HS-27A (cell line): Measurements from ENCODE around the gene GJE1.
"Not testable (repeated sequence)": the region's sequence is repeated elsewhere in the genome, so short reads cannot be mapped to it uniquely, and the experiment has no call there.

ENCODE experiments used
- DNase-seq: peaks from one replicate; pipeline ENCODE4 v3.0.0-alpha.2; 2012; ENCODE audit warnings: low read depth, missing footprints

GJE1 gene, protein sequence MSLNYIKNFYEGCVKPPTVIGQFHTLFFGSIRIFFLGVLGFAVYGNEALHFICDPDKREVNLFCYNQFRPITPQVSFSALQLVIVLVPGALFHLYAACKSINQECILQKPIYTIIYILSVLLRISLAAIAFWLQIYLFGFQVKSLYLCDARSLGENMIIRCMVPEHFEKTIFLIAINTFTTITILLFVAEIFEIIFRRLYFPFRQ

DNA sequence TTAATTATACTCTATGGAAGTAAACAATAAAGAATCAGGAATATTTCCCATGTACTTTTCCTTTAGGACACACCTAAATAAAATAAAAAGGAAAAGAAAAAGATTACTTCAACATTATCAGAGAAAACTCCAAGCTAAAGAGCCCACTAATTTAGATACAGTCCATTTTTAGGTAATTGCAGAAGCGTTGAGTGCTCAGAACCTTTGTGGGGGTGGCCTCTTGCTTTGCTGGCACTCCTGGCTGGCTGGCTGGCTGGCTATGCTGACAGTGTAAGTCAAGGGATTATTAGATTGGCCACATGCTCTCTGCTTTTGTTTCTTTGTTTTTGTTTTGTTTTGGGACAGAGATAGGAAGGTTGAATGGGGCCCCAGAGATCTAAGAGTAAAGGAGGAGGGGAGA is at the start of gene GJE1:
GJE1 (plus strand) TSS at position 301 of the 400 bp plus-strand sequence. CDS start 234 bp downstream, outside the sequence.
- no peak for DNase-seq

DNA sequence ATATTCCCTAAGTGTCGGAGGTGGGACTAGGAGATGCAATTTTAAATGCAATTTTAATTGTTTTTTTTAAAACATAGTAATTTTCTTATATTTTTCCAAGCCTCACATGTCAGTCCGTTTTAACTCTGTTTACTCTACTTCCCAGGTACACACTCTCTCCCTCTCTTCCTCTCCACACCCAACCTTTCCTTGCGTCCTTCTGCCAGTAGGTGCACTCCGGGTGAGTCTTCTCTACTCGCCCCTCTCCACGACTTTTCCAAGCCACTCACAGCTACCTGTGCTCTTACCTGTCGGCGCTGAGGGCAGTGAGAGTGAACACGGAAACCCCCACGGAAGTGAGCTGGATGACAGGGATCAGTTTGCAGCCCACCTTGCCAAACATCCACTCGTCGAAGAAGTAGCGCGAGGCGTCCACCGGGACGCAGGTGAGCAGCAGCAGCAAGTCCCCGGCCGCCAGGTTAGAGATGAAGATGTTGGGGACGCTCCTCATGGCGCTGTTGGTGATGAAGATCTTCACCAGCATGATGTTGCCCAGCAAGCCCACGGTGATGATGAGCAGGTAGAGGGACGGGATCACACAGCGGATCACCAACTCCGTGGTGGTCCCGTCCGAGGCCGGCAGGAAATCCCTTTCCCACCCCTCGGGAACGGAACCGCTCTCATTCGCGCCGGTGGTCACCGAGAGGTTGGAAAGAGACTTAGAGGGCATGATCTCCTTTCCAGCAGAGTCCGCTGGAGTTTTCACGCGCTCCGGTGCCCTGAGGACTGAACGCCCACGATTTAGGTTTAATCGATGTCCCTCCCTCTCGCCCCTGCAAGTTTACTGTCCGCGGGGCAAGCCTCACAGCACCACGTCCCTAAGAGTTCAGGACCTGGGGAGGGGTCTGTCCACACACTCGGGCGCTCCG is 44.5 kb upstream of the GJE1 start:
- DNase-seq = no peak

DNA sequence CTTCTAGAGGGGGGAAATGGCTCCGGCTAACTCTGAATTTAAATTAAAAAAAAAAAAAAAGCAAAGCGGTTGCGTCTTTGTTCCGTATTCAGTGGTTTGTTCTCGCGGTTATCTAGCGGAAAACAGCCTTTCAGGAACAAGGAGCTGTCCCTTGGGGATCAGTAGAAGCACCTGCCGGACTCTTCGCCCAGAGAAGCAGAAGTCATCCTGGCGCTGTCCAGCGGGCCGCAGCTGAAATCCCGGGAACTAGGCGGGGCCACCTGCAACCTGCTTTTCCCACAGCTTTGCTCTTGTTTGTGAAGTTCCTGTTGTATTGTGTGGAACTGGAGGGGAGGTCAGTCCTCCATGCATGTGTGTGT is 43.9 kb upstream of the GJE1 start:
- no peak for DNase-seq

DNA sequence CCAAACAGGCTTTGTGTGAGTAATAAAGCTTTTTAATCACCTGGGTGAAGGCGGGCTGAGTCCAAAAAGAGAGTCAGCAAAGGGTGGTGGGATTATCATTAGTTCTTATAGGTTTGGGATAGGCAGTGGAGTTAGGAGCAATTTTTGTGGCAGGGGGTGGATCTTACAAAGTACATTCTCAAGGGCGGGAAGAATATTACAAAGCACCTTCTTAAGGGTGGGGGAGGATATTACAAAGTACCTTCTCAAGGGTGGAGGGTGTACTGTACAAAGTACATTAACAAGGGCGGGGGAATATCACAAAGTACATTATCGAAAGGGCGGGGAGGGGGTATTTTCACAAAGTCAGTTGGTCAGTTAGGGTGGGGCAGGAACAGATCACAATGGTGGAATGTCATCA is 27.9 kb upstream of the GJE1 start:
- DNase-seq = not testable (repeated sequence)

DNA sequence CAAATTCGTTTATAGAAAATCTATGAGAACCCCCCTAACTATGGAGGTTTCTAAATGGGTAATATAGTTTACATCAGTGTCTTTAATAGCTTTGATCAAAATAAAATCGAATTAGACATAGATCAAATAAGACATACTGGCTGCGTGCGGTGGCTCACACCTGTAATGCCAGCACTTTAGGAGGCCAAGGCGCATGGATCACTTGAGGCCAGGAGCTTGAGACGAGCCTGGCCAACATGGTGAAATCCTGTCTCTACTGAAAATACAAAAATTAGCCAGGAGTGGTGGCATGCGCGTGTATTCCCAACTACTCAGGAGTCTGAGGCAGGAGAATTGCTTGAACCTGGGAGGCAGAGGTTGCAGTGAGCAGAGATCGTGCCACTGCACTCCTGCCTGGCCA is 21.9 kb upstream of the GJE1 start:
- DNase-seq = not testable (repeated sequence)

DNA sequence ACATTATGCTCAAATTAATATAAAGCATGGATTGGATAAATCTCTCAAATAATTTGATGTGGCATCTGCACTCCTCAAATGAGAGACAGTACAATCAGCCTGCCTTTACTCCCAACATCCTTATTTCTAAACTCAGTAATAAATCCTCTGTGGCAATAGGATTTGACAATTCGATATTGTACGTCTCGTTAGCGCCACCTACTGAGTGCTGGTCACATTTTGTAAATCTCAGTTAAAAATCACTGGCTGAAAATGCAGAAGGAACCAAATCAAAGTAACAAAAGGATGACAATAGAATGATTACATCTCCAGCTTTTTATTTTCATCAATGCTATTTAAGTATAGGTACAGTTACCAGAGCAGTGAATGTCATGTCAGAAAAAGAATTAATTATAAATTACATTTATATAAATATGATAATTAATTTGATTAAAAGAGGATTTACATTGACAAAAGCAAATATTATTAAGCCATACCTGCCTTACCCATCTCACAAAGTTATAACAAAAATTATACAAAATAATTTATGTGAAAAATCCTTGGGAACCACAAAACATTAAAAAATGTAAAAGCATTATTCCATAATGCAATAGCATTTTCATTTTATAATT is 20.2 kb upstream of the GJE1 start:
- DNase-seq = peak; percentile 61

DNA sequence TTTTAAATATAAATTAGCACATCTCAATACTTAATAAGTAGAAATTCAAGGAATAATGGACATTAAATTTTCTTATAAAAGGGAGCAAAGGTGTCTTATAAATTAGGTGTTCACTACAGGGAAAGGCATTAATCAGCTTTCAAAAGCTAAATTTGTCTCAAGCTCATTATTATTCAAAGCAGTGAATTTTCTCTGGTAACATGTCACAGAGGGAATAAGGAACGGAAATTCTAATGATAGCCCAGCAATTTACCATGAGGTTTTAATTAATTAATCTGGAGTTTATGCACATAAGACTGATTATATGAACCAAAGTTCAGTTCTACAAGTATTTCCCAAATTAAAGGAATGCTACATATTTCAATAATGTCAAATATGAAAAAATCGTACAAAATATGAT is 15.4 kb upstream of the GJE1 start:
- no peak for DNase-seq

DNA sequence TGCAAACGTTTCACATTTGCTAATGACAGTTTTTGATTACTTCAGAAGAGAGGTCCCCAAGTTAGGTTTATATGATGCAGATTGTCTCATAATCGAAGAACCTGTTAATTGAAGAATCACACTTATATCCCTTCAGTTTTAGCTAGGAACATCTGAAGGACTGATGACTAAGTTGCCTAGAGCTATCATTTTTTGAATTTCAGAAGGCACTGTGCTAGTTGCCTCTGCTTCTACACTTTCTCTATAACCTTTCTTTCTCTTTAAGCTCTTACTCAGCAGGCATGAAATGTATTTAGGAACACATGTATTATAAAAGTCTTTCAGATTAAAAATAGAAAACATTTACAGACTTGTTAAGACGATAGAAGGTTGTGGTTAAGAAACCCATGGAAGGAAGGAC is 14.4 kb upstream of the GJE1 start:
- DNase-seq = no peak

DNA sequence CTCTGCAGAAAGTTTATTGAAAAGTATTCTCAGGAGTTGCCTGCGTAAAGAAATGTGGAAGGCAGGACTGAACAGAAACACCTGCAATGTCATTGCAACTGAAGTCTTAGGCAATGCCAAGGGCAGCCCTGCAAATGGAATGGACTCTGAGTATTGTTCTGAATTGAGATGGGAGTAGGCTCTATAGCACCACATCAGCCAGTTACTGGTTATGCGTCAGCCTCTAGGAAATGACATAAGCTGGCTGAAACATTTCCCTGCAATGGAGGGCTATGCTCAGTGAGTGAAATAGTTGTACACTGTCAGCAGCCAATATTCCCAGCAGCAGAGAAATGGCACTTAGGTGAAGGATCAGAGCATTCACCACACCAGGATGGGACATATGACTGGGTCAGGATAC is 13.8 kb upstream of the GJE1 start:
- no peak for DNase-seq

DNA sequence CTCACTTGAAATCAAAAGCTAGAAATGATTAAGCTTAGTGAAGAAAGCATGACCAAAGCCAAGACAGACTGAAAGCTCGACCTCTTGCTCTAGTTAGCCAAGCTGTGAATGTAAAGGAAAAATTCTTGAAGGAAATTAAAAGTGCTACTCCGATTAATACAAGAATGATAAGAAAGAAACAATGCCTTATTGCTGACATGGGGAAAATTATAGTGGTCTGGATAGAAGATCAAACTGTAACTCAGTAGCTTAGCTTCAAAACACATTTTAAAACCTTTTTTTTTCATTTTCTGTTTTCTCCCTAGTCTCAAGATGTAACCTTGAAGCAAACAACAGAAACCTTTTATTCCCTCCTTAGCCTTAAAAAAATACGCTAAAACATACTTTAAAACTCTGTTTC is 11.4 kb upstream of the GJE1 start:
- DNase-seq = no peak

DNA sequence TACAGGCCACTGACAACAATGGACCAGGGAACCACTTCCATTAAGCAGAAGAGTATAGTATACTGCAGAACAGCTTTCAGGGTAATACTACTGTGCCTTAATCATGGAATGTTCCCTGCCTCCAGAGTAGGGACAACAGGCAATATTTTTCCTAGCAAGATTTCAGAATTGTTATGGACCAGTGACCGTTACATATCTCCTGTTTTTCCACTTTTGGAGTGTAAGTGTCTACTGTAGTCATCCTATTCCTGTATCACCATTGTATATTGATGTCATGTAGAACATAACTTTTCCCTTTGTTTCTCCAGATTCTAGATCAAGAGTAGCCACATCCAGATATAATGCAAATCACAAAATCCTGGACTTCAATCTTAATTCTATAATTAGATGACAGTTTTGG is 1.9 kb upstream of the GJE1 start:
- DNase-seq = no peak

DNA sequence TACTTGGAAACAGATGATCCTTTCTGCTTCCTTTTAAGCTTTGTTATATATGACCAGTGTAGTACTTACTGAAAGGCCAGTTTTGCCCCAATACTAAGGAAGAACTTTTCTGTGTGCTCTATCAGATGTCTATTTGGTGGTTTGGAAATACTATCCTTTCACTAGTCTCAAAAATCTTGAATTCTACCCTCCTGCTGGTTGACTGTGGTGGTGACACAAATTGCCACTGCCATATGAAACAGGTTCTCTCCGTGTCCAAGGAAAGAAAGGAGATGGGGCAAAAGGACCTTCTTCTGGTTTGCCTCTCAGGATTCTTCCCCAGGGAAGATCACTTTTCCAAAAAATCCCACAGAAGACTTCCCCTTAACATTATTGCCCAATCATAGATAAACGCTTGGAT is 6.2 kb downstream of the GJE1 start:
- no peak for DNase-seq

DNA sequence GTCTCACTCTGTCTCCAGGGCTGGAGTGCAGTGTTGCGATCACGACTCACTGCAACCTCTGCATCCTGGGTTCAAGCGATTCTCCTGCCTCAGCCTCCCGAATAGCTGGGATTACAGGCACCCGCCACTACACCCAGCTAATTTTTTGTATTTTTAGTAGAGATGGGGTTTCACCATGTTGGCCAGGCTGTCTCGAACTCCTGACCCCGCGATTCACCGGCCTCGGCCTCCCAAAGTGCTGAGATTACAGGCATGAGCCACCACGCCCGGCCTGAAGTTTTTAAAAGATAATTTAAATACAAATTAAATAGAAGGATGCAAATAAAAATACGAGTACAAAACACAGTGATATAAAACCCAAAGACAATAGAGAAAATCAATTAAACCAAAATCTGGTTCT is 8.8 kb downstream of the GJE1 start:
- not testable (repeated sequence) for DNase-seq

DNA sequence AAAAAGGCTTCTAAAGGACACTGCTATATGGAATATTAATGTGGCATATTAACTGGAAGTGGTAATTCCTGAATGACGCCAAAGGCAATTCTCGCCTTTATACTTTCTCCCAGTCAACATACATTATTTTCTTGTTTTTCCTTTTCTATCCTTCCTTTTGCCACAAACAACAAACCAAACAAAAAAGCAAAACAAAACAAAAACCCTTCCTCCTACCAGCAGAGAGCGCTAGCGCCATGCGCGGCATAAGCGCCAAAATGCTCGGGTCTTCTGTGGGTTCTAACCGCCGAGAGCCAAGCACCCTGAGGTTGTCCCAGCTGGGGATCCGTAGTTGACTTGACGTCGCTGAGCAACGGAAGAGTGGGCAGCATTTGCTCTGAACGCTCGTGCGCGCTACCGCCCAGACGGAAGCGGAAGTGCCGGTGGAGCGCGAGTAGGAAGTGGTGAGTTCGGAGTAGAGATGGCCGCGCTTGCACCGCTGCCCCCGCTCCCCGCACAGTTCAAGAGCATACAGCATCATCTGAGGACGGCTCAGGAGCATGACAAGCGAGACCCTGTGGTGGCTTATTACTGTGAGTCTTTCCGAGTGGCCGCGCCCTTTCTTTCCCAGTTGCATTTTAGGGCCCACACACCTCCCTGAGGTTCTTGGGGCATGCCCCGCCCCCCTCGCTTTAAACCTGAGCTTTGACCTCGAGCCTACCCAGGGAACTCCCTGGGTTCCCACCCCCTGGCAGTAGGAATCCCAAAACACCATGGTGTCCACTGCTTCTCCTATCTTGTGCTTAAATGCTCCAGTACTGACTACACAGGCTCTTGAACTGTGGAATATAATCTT is 14.3 kb downstream of the GJE1 start, which contains the start of the genes NMBR and VTA1:
NMBR (minus strand) TSS at position 295 of the 835 bp plus-strand sequence. CDS start 58,464 bp downstream, outside the sequence.
VTA1 (plus strand) TSS at position 436 of the 835 bp plus-strand sequence; CDS start at position 461, 25 bp downstream.
- peak; percentile 97 for DNase-seq

DNA sequence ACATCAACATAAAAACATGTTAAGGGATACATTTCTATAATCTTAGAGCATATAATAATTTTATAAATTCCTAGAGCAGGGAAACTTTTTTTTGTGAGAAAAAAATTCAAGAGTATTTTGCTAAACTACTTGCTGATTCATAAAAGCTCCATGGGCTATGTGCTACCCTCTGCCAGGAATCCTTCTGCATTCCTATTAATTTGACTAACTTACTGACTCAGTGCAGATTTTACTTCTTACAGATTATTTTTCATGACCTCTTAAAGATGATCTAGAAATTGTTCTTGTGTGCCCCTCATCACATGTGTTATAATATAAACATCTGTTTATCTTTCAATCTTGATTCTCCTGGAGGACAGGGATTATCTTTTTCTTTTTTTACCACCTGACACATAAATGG is 20.0 kb downstream of the GJE1 start:
- DNase-seq = peak; percentile 59

DNA sequence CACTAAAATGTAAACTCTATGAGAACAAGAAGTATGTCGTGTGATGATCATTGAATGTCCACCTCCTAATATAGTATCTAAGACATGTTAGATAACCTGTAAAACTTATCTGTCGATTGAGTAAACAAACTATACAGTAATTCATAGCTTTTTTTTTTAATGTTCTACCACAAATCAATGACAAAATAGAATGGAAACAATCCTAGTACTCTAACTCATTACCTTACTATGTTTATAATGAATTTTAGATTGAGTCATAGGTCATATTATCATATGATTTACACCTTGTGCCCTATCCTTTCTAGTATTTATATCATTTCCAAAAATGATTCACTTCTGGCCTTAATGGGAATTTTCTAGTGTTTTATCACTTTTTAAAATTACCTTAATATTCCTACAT is 20.5 kb downstream of the GJE1 start:
- no peak for DNase-seq

DNA sequence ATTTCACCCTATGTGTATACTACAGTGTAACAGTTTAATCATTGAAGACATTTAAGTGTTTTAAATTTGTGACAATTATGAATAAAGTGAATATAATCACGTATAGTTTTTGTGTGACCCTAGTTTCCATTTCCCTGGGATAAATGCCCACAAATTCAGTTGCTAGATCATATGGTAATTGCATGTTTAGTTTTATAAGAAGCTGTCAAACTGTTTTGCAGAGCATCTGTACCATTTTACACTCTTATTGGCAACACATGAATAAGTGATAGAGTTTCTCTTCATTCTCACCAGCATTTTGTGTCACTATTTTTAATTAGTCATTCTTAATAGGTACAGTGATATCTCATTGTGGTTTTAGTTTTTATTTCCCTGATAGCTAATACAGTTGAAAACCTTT is 21.6 kb downstream of the GJE1 start:
- no peak for DNase-seq

DNA sequence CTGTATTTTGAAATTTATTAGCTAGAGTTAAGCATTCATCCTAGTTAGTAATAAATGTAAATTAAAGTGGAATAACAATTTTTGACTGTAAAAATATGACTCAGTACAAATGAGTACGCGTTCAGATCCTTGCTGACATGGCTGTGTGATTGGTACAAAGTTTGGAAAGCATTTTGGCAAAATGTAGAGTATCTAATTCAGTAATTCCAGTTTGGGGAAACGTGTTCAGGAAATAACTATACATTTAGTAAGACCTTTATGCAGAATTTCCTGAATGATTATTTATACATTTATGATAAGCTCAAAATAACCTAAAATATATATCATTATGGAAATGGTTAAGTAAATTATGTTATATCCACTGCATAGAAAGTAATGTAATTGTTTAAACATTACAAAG is 22.4 kb downstream of the GJE1 start:
- DNase-seq = no peak

DNA sequence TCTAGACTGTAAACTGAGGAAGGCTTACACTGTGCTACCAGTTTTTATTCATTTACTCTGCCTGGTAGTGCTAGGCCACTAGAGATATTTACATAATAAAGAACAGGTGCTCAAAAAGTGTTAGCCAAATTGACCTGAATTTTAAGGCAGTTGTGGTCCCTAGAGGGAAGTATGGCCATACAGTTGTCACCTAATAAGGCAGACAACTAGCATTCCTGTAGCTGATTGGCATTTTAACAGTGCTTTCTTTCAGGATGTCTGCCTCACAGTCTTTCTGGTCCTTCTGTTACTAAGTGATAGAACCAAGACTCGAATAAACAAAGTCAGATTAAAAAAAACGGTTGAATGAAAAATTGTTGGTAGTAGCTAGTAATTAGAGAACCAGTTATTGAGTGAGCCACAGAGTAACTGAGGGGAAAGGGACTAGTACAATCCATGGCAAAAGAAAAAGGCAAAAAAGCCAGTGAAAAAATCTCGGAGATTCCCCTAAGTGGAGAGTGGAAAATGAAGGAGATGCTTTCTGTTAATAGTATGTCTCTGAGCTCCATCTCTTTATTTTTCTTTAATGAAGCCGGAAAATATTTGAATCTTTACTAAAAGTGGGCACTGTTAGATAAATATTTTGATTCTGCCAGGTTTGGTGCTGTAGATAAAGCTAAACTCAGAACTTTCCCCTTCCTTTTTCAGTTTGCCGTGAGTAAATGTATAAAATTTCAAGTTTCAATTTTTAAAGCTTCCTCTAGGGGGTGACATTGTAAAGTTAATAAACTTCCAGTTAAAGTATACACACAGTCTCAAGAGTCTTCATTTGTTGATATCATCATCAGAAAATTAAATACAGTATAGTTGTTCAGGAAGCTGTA is 23.4 kb downstream of the GJE1 start:
- DNase-seq = no peak

DNA sequence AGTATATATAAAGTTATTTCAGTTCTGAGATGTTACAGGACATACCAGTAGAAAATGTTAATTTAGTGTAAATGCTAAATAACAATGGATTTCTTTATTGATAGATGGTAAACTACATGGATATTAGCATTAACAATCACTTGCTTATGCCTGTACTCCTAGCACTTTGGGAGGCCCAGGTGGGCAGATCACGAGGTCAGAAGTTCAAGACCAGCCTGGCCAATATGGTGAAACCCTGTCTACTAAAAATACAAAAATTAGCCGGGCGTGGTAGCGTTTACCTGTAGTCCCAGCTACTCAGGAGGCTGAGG is 24.0 kb downstream of the GJE1 start:
- not testable (repeated sequence) for DNase-seq

DNA sequence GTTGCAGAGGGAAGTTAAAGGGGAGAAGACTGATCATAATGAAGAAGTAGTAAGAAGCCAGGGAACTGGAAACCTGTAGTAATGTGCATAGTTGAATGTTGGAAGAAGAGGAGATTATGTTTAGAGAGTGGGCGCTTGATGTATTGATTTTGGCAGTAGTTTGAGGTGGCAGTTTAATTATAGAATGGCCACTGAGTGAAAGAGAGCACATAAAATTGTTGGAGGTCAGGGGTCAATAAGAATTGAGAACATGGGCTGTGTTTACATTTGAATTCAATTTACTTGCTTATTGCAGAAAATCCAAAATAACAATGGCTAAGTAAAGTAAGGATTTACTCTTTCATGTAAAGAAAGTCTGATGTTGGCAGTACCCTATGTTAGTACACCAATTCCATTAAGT is 30.1 kb downstream of the GJE1 start:
- no peak for DNase-seq
